Transverse colon (tissue), 4 donors: ENCODE results near the gene CBY1. TPM values are rescaled to one million over a fixed set of nuclear protein-coding genes. Genes with fewer than 3 reads are reported as not detected.
A peak's percentile ranks its signal among the peaks of the same experiment; 100 is the strongest.

Source experiments
- DNase-seq: peaks from one replicate; pipeline ENCODE4 v3.0.0-alpha.2; 2019
- H3K27ac ChIP-seq, 4 donors: fragments of 200-600 bp; sonication (generic); 2 replicates each; pipeline ENCODE4 v1.5.1; 2016 to 2018; ENCODE audit warnings: inconsistent platforms in 4 of 4
- H3K27me3 ChIP-seq: fragments of 200-600 bp; sonication (generic); 2 replicates; pipeline ENCODE4 v1.5.1; 2017; ENCODE audit warnings: inconsistent platforms
- H3K36me3 ChIP-seq, 4 donors: fragments of 200-600 bp; sonication (generic); 2 replicates each; pipeline ENCODE4 v1.5.1; 2017 to 2019; ENCODE audit warnings: inconsistent platforms in 4 of 4
- H3K4me1 ChIP-seq, 4 donors: fragments of 200-600 bp; sonication (generic); 2 replicates each; pipeline ENCODE4 v1.5.1; 2017 to 2020; ENCODE audit warnings: inconsistent platforms in 4 of 4
- H3K4me3 ChIP-seq, 4 donors: fragments of 200-600 bp; sonication (generic); 1 replicate in 1 of 4; 2 replicates in 3 of 4; pipeline versions ENCODE4 v1.5.1 to v1.6.1; 2017 to 2019; ENCODE audit warnings: inconsistent platforms in 4 of 4
- H3K9me3 ChIP-seq, 2 donors: fragments of 200-600 bp; sonication (generic); 2 replicates each; pipeline ENCODE4 v1.5.1; 2017 to 2019; ENCODE audit warnings: inconsistent platforms in 2 of 2
- CTCF ChIP-seq, 5 experiments: fragments of 200-600 bp in 3 of 5; fragments of 450-650 bp in 2 of 5; sonication (generic) in 3 of 5; IDR thresholded peaks; 1 replicate in 2 of 5; 2 replicates in 3 of 5; pipeline ENCODE4 v1.5.1; 2016 to 2017; ENCODE audit warnings: antibody characterized with exemption in 5 of 5, inconsistent platforms in 3 of 5, mild to moderate bottlenecking in 2 of 5, moderate library complexity in 1 of 5
- EP300 ChIP-seq: sonication (generic); formaldehyde crosslinking; IDR thresholded peaks from one replicate; pipeline ENCODE4 v1.6.1; 2017; ENCODE audit warnings: antibody characterized with exemption, low read depth
- POLR2A ChIP-seq: fragments of 450-650 bp; IDR thresholded peaks from one replicate; pipeline ENCODE4 v1.6.1; 2016; ENCODE audit warnings: antibody characterized with exemption, mild to moderate bottlenecking, moderate library complexity
- POLR2AphosphoS5 ChIP-seq, 3 donors: sonication (generic); formaldehyde crosslinking; IDR thresholded peaks; one replicate each; pipeline ENCODE4 v1.6.1; 2016; ENCODE audit warnings: antibody characterized with exemption in 3 of 3
- WGBS, 2 donors: methylation state at CpG; one replicate each; pipeline ENCODE4 v1.1.5; 2018; ENCODE audit warnings: low coverage in 1 of 2; 5-methylcytosine and 5-hydroxymethylcytosine counted together
- in situ Hi-C, 4 donors: fragments of 200-750 bp; cut with MboI; loops; one replicate each; pipeline versions ENCODE4 v1.15.0 to v1.15.1; 2017; ENCODE audit warnings: low sequenced_read_pairs in 3 of 4, low pct_ligation_motif_present in 1 of 4, low pct_unique_long_range_greater_than_20kb in 1 of 4
- intact Hi-C: fragments of 100-400 bp; cut with DNase I; formaldehyde crosslinking; loops from one replicate; pipeline ENCODE4 v1.15.1; 2023; ENCODE audit warnings: low total_unique reads
- total RNA-seq, 4 donors: library from RNA; depleted of rRNA; stranded (reverse); fragments of >200 nt; gene quantifications; one replicate each; pipeline ENCODE4 v1.1.0, GENCODE V29; 2016

CBY1 gene
- total RNA-seq, 4 donors from 2014 or later: 15.0 to 19.8 (median 18.9) TPM

DNA sequence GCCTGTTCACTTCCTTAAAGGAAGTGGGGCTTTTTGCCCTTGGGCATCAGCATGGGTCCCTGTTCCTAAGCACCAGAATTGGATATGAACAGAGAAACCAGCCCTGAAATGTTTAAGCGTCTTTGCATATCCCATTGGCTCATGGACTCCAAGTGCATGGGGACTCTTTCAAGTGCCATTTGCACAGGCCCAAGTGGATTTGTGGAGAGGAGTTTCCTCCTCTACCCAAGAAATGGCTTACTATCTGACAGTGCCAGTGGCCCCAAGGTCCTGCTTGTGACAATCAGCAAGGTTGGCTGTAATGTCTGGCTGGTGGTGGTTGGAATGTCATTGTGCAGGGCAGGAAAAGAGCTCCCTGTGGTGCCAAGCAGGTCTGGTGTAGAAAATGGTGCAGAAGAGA is 29.3 kb downstream of the CBY1 start:
- peaks cover 0 to 44% (median 21%) of the 10 kb centered on the region in 4 donors for H3K36me3 ChIP-seq
- in situ Hi-C loops: no loop called here
- no peak overlapping the region for H3K4me3 ChIP-seq
- 94% methylated on average over 1 of the region's 1 CpG; no CpG with 5 or more reads in 1 of the 2 donors for WGBS, 2 donors
- peaks cover 0 to 29% (median 16%) of the 10 kb centered on the region in 4 donors for H3K4me1 ChIP-seq
- H3K27me3 ChIP-seq: no peaks in the 10 kb centered on the region
- no peak overlapping the region for H3K27ac ChIP-seq
- TF ChIP-seq EP300: no peak
- no peak for TF ChIP-seq POLR2AphosphoS5 (IDR thresholded peaks at IDR 0.05)
- no peak for TF ChIP-seq CTCF (IDR thresholded peaks at IDR 0.05)
- no peak for TF ChIP-seq POLR2A
- no peak for DNase-seq
- H3K9me3 ChIP-seq: no peaks in the 10 kb centered on the region
- intact Hi-C loops: no loop called here

DNA sequence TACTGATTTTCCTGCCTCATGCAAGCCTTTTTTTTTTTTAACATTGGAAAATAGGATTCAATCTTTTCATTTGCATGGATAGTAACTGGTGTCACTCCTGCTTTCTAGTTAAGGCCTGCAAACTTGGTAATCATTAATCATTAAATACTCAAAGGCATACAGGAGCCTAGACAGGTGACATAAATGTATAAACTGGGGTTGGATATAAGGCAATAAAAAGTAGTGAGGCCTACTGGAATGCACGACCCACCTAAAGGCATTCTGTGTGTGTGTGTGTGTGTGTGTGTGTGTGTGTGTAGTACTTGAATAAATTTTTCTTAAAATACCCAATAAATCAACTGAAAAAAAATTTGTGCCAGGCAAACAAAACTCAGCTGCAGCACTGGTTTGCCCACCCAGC is 33.2 kb downstream of the CBY1 start:
- DNase-seq: no peak
- no peak overlapping the region for H3K4me3 ChIP-seq
- in situ Hi-C loops: no loop called here
- peaks cover 0 to 43% (median 18%) of the 10 kb centered on the region in 4 donors for H3K36me3 ChIP-seq
- H3K4me1 ChIP-seq: peaks cover 0 to 52% (median 30%) of the 10 kb centered on the region in 4 donors
- 18 to 45% methylated on average over 1 of the region's 1 CpG for WGBS, 2 donors
- TF ChIP-seq CTCF (IDR thresholded peaks at IDR 0.05) (no peak), POLR2AphosphoS5 (IDR thresholded peaks at IDR 0.05) (no peak), EP300 (no peak), POLR2A (no peak)
- peak overlapping the region; percentile 46 to 98 (median 74) for H3K27ac ChIP-seq
- H3K9me3 ChIP-seq: no peaks in the 10 kb centered on the region
- H3K27me3 ChIP-seq: no peaks in the 10 kb centered on the region
- intact Hi-C loops: no loop called here

DNA sequence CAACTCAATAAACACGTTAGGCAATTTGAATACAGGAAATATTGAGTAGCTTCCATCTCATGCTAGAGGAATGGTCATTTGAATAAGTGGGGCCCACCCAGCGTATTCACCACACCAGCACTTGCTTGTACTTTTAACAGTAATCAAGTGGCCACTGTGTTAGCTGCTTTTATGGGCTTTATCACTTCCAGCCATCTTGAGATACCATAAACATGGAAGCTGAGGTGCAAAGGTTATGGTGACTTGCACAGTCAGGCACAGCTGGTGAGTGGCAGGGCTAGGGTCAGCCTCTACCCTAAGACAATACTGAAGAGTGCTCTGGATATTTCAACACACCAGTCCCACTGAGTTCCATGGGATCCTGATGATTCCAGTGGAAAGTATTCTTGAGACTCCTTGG is 37.6 kb downstream of the CBY1 start:
- DNase-seq: peak; percentile 72
- intact Hi-C loops (no loop called here), in situ Hi-C loops (no loop called here)
- H3K27ac ChIP-seq: peak overlapping the region; percentile 93 to 99 (median 98)
- no peak overlapping the region for H3K4me3 ChIP-seq
- TF ChIP-seq CTCF (IDR thresholded peaks at IDR 0.05) (no peak), EP300 (no peak), POLR2A (peak; percentile 58), POLR2AphosphoS5 (IDR thresholded peaks at IDR 0.05) (peak in 2 of 3 donors; percentile 66 to 76)
- no peaks in the 10 kb centered on the region for H3K27me3 ChIP-seq
- H3K4me1 ChIP-seq: peaks cover 39 to 96% (median 63%) of the 10 kb centered on the region in 4 donors
- H3K36me3 ChIP-seq: peaks cover 0 to 11% (median under 1%) of the 10 kb centered on the region in 4 donors
- 45 to 57% methylated on average over 1 to 2 of the region's 2 CpGs for WGBS, 2 donors
- H3K9me3 ChIP-seq: no peaks in the 10 kb centered on the region

DNA sequence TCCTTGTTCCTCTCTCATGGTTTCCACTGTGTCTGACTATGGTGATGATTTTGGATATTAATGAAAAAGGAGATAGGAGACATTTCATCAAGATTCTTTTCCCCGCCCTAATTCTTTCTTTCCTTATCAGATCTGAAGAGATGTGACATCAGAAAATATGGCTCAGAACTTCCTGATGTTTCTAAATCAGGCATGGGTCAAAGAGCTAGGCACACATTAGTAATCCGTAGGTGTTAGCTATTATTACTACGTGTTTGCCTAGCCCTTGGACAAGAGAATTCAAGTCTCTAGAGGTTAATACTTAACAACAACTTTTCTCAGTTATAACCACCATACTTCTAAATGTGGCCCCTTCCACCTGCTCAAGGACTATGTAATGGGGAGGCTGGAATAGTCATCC is 38.5 kb downstream of the CBY1 start:
- no peak for DNase-seq
- in situ Hi-C loops: no loop called here

More for the DNA sequence above, 38.5 kb downstream of the CBY1 start:
- Histone ChIP-seq H3K4me3 (no peak overlapping the region), H3K27ac (peak overlapping the region; percentile 93 to 99 (median 98)), H3K9me3 (no peaks in the 10 kb centered on the region), H3K36me3 (peaks cover 0 to 6% (median 0%) of the 10 kb centered on the region in 4 donors), H3K4me1 (peaks cover 39 to 98% (median 70%) of the 10 kb centered on the region in 4 donors), H3K27me3 (no peaks in the 10 kb centered on the region)
- intact Hi-C loops: no loop called here
- TF ChIP-seq POLR2A (peak; percentile 33), POLR2AphosphoS5 (IDR thresholded peaks at IDR 0.05) (peak in 2 of 3 donors; percentile 44 to 61), EP300 (no peak), CTCF (IDR thresholded peaks at IDR 0.05) (no peak)
- WGBS, 2 donors: 59 to 65% methylated on average over 3 of the region's 3 CpGs
